ENCODE data around the gene MERTK.
"Not testable (repeated sequence)": the region's sequence is repeated elsewhere in the genome, so short reads cannot be mapped to it uniquely, and the experiment has no call there.

Gene MERTK

DNA sequence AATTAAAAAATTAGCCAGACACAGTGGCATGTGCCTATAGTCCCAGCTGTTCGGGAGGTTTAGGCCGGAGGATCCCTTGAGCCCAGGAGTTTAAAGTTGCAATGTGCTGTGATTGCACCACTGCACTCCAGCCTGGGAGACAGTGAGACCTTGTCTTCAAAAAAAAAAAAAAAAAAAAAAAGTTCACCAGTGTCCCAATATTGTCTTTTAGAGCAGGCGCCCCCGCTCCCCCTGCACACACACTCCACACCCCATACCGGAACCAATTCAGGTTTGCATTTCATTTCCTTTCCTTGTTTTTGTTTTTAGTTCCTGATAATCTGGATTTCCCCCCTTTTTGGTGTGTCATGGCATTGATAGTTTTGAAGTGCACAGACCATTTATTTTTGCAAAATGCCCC lies 167.1 kb downstream of the MERTK start:
- Histone ChIP-seq H3K27me3 (ENCODE audit: control insufficient read depth, insufficient read depth, low read length) (no peaks in the 10 kb centered on the region), H3K36me3 (ENCODE audit: control insufficient read depth, insufficient read depth, low read length) (no peaks in the 10 kb centered on the region)

DNA sequence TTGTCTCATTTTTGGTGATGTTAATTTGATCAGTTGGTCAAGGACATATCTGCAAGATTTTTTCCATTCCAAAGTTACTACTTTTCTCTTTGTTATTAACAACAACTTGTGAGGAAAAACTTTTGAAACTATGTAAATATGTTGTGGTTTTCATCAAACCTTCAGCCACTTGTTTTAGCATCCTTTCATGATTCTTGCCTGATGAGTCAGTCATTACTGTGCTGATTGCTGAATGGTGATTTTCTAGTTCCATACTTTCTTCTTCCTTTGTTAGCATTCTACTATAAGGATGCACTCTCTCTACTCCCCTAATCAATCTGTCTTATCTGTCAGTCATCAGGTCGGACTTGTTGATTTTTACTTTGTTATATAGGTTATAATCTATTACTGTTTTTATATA lies 167.6 kb downstream of the MERTK start:
- no peaks in the 10 kb centered on the region for H3K9me3 ChIP-seq (ENCODE audit: control insufficient read depth, low read length)
- H3K27me3 ChIP-seq (ENCODE audit: control insufficient read depth, insufficient read depth, low read length) = no peaks in the 10 kb centered on the region
- H3K4me3 ChIP-seq (ENCODE audit: low read length) = no peak overlapping the region
- no peaks in the 10 kb centered on the region for H3K4me1 ChIP-seq (ENCODE audit: control insufficient read depth, insufficient read depth, low read length)
- no peaks in the 10 kb centered on the region for H3K36me3 ChIP-seq (ENCODE audit: control insufficient read depth, insufficient read depth, low read length)
- no peak overlapping the region for H3K9ac ChIP-seq (ENCODE audit: low read length)

More for the DNA sequence above, 167.1 kb downstream of the MERTK start:
- Histone ChIP-seq H3K4me1 (ENCODE audit: control insufficient read depth, insufficient read depth, low read length) (no peaks in the 10 kb centered on the region), H3K9ac (ENCODE audit: low read length) (no peak overlapping the region), H3K9me3 (ENCODE audit: control insufficient read depth, low read length) (no peaks in the 10 kb centered on the region), H3K4me3 (ENCODE audit: low read length) (no peak overlapping the region)

DNA sequence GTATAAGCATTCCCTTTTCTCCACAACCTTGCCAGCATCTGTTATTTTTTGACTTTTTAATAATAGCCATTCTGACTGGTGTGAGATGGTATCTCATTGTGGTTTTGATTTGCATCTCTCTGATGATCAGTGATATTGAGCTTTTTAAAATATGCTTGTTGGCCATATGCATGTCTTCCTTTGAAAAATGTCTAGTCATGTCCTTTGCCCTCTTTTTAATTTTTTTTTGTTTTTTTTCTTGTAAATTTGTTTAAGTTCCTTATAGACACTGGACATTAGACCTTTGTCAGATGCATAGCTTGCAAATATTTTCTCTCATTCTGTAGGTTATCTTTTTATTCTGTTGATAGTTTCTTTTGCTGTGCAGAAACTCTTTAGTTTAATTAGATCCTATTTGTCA lies 171.4 kb downstream of the MERTK start:
- H3K9ac ChIP-seq (ENCODE audit: low read length); H3K36me3 ChIP-seq (ENCODE audit: control insufficient read depth, insufficient read depth, low read length); H3K27me3 ChIP-seq (ENCODE audit: control insufficient read depth, insufficient read depth, low read length); H3K4me1 ChIP-seq (ENCODE audit: control insufficient read depth, insufficient read depth, low read length); H3K9me3 ChIP-seq (ENCODE audit: control insufficient read depth, low read length); H3K4me3 ChIP-seq (ENCODE audit: low read length): not testable (repeated sequence)

DNA sequence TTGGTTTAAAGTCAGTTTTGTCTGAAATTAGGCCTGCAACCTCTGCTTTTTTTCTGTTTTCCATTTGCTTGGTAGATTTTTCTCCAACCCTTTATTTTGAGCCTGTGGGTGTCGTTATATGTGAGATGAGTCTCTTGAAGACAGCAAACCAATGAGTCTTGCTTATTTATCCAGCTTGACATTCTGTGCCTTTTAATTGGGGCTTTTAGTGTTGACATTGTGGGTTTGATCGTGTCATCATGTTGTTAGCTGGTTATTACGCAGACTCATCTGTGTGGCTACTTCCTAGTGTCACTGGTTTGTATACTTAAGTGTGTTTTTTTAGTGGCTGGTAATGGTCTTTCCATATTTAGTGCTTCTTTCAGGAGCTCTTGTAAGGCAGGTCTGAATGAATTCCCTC lies 175.5 kb downstream of the MERTK start:
- Histone ChIP-seq H3K27me3 (ENCODE audit: control insufficient read depth, insufficient read depth, low read length) (no peaks in the 10 kb centered on the region), H3K4me1 (ENCODE audit: control insufficient read depth, insufficient read depth, low read length) (peaks cover 4% of the 10 kb centered on the region), H3K9me3 (ENCODE audit: control insufficient read depth, low read length) (no peaks in the 10 kb centered on the region), H3K9ac (ENCODE audit: low read length) (no peak overlapping the region), H3K36me3 (ENCODE audit: control insufficient read depth, insufficient read depth, low read length) (no peaks in the 10 kb centered on the region), H3K4me3 (ENCODE audit: low read length) (no peak overlapping the region)

DNA sequence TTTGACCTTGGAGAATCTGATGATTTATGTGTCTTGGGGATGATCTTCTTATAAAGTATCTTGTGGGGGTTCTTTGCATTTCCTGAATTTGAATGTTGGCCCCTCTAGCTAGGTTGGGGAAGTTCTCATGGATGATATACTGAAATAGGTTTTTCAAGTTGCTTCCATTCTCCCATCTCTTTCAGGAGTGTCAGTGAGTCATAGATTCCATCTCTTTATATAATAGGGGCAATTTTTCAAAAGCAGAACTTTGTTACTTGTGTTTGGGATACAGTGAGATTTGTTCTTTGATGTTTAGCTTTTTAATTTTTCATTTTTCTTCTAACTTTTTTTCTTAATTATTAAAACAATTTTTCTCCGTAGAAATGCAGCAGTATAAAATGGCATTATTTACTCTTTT lies 176.1 kb downstream of the MERTK start:
- H3K9ac ChIP-seq (ENCODE audit: low read length) = no peak overlapping the region
- H3K36me3 ChIP-seq (ENCODE audit: control insufficient read depth, insufficient read depth, low read length) = no peaks in the 10 kb centered on the region
- peaks cover 4% of the 10 kb centered on the region for H3K4me1 ChIP-seq (ENCODE audit: control insufficient read depth, insufficient read depth, low read length)
- H3K4me3 ChIP-seq (ENCODE audit: low read length) = no peak overlapping the region
- no peaks in the 10 kb centered on the region for H3K27me3 ChIP-seq (ENCODE audit: control insufficient read depth, insufficient read depth, low read length)
- H3K9me3 ChIP-seq (ENCODE audit: control insufficient read depth, low read length) = no peaks in the 10 kb centered on the region

DNA sequence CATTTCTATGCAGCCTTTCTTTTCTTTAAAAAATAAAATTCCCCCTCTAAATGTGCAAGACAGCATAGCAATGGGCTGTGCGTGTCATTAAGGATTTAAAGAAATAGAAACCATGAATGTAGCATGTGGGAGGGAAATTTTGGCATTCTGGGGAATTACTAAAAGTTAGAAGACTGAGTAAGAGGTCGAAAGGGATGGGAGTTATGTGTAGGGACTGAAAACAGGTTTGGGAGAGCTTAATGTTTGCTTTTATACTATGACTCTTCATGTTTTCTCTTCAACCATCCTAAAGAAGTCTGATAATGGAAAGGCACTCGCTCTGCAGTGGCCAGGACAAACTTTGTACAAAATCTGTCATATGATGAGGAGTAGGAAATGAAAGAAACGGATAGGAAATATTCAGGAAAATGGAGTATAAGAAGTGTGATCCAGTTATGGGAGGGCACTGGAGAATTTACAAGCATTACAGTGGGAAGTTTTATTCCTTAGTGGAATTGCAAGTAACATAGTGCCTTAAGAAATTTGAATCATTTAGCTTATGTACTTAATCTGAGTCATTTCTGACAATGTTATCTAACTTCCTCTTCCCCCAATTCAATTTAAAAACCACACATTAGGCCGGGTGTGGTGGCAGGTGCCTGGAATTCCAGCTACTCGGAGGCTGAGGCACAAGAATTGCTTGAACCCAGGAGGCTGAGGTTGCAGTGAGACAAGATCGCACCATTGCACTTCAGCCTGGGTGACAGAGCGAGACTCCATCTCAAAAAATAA lies 177.3 kb downstream of the MERTK start:
- Histone ChIP-seq H3K9me3 (ENCODE audit: control insufficient read depth, low read length) (no peaks in the 10 kb centered on the region), H3K4me3 (ENCODE audit: low read length) (no peak overlapping the region), H3K36me3 (ENCODE audit: control insufficient read depth, insufficient read depth, low read length) (no peaks in the 10 kb centered on the region), H3K9ac (ENCODE audit: low read length) (no peak overlapping the region), H3K27me3 (ENCODE audit: control insufficient read depth, insufficient read depth, low read length) (no peaks in the 10 kb centered on the region), H3K4me1 (ENCODE audit: control insufficient read depth, insufficient read depth, low read length) (peaks cover 4% of the 10 kb centered on the region)

DNA sequence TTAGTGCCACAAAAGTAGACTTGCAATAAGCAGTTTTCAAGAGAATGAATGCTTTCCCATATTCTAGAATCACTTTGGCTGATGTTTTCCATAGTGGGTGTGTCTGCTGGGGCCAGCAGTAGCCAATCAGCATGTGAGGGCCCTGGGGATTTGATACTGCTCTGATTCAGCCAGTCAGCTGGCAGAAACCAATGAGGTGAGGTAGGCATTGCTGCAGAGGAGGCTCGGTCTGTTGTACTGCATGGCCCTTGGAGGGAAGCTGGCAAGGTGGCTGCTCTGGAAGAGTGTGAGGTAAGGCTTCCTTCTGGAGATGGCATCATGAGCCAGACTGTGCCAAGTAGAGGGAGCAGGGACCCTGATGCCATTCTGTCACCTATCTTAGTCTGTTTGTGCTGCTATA lies 179.4 kb downstream of the MERTK start:
- Histone ChIP-seq H3K4me3 (ENCODE audit: low read length) (no peak overlapping the region), H3K4me1 (ENCODE audit: control insufficient read depth, insufficient read depth, low read length) (peaks cover 4% of the 10 kb centered on the region), H3K27me3 (ENCODE audit: control insufficient read depth, insufficient read depth, low read length) (no peaks in the 10 kb centered on the region), H3K36me3 (ENCODE audit: control insufficient read depth, insufficient read depth, low read length) (peaks cover 14% of the 10 kb centered on the region), H3K9ac (ENCODE audit: low read length) (no peak overlapping the region), H3K9me3 (ENCODE audit: control insufficient read depth, low read length) (no peaks in the 10 kb centered on the region)
